CD14-positive monocyte (primary cell): ENCODE measurements around the gene FOXO6. TPM values are rescaled to one million over a fixed set of nuclear protein-coding genes. Genes with fewer than 3 reads are reported as not detected.
A peak's percentile ranks its signal among the peaks of the same experiment; 100 is the strongest.

Experiments used
- DNase-seq, 3 donors: peaks; one replicate each; pipeline ENCODE4 v3.0.0-alpha.2; 2011 to 2022
- H2AFZ ChIP-seq: 2 replicates; pipeline ENCODE4 v1.6.0; 2012; ENCODE audit warnings: mild to moderate bottlenecking, low read depth, low read length, inconsistent platforms; ENCODE audit not compliant: insufficient read depth, poor library complexity, severe bottlenecking
- H3K27ac ChIP-seq, 2 donors: 1 replicate in 1 of 2; 2 replicates in 1 of 2; pipeline ENCODE4 v1.5.1; 2012 to 2013; ENCODE audit warnings: low read length in 2 of 2, control low read depth in 1 of 2, inconsistent platforms in 1 of 2, low read depth in 1 of 2, mild to moderate bottlenecking in 1 of 2
- H3K27me3 ChIP-seq, 2 donors: one replicate each; pipeline versions ENCODE4 v1.6.0 to v1.6.1; 2011 to 2013; ENCODE audit warnings: low read length in 2 of 2; ENCODE audit not compliant: control insufficient read depth in 2 of 2, insufficient read depth in 2 of 2
- H3K36me3 ChIP-seq, 2 donors: replicated peaks in 1 of 2; 1 replicate in 1 of 2; 2 replicates in 1 of 2; pipeline versions ENCODE4 v1.5.1 to v1.6.1; 2012 to 2013; ENCODE audit warnings: low read length in 2 of 2, control low read depth in 1 of 2, inconsistent platforms in 1 of 2, mild to moderate bottlenecking in 1 of 2; ENCODE audit not compliant: insufficient read depth in 2 of 2, control insufficient read depth in 1 of 2
- H3K4me1 ChIP-seq, 2 donors: 1 replicate in 1 of 2; 2 replicates in 1 of 2; pipeline versions ENCODE4 v1.5.1 to v1.6.1; 2012 to 2013; ENCODE audit warnings: low read length in 2 of 2, control low read depth in 1 of 2, inconsistent platforms in 1 of 2, mild to moderate bottlenecking in 1 of 2, moderate library complexity in 1 of 2; ENCODE audit not compliant: insufficient read depth in 2 of 2, control insufficient read depth in 1 of 2
- H3K4me2 ChIP-seq: replicated peaks from 2 replicates; pipeline ENCODE3; 2012; ENCODE audit warnings: low read length, moderate library complexity, mild to moderate bottlenecking; ENCODE audit not compliant: poor library complexity, severe bottlenecking; ENCODE audit errors: extremely low read depth
- H3K4me3 ChIP-seq, 3 experiments: fragments of 200-600 bp in 1 of 3; sonication (generic) in 1 of 3; replicated peaks in 1 of 3; 1 replicate in 2 of 3; 2 replicates in 1 of 3; pipeline ENCODE4 v1.5.1; 2011 to 2013; ENCODE audit warnings: low read length in 3 of 3, mild to moderate bottlenecking in 3 of 3, control low read depth in 2 of 3, low read depth in 2 of 3, inconsistent platforms in 1 of 3, moderate library complexity in 1 of 3
- H3K79me2 ChIP-seq: 2 replicates; pipeline ENCODE4 v1.6.0; 2012; ENCODE audit warnings: mild to moderate bottlenecking, control low read depth, inconsistent platforms, low read length, moderate library complexity; ENCODE audit not compliant: insufficient read depth
- H3K9ac ChIP-seq: 2 replicates; pipeline ENCODE4 v1.6.0; 2017; ENCODE audit warnings: low read length, mild to moderate bottlenecking; ENCODE audit not compliant: insufficient read depth, poor library complexity, severe bottlenecking
- H3K9me3 ChIP-seq, 2 donors: replicated peaks in 1 of 2; 1 replicate in 1 of 2; 2 replicates in 1 of 2; pipeline versions ENCODE4 v1.5.1 to v1.6.1; 2012 to 2013; ENCODE audit warnings: low read length in 2 of 2, control low read depth in 1 of 2; ENCODE audit not compliant: control insufficient read depth in 1 of 2, insufficient read depth in 1 of 2
- H4K20me1 ChIP-seq: 2 replicates; pipeline ENCODE4 v1.6.0; 2012; ENCODE audit warnings: mild to moderate bottlenecking, low read length, control low read depth, moderate library complexity; ENCODE audit not compliant: insufficient read depth
- H3K27ac Mint-ChIP-seq, 7 donors: one replicate each; pipeline ENCODE4 v1.8.0; 2020; ENCODE audit warnings: mild to moderate bottlenecking in 7 of 7, mixed read lengths in 7 of 7, moderate library complexity in 6 of 7, inconsistent platforms in 2 of 7
- H3K27me3 Mint-ChIP-seq, 3 donors: one replicate each; pipeline ENCODE4 v1.8.0; 2021 to 2022; ENCODE audit warnings: low read depth in 3 of 3, mild to moderate bottlenecking in 3 of 3, mixed read lengths in 3 of 3, moderate library complexity in 3 of 3, inconsistent platforms in 1 of 3
- H3K36me3 Mint-ChIP-seq, 2 donors: one replicate each; pipeline ENCODE4 v1.8.0; 2020; ENCODE audit warnings: mixed read lengths in 2 of 2, inconsistent platforms in 1 of 2, mild to moderate bottlenecking in 1 of 2
- H3K4me1 Mint-ChIP-seq: one replicate; pipeline ENCODE4 v1.8.0; 2020; ENCODE audit warnings: mild to moderate bottlenecking, mixed read lengths
- H3K4me3 Mint-ChIP-seq, 2 donors: one replicate each; pipeline ENCODE4 v1.8.0; 2020; ENCODE audit warnings: mild to moderate bottlenecking in 2 of 2, mixed read lengths in 2 of 2, moderate library complexity in 1 of 2
- H3K9me3 Mint-ChIP-seq, 7 donors: one replicate each; pipeline ENCODE4 v1.8.0; 2020 to 2022; ENCODE audit warnings: mixed read lengths in 7 of 7, mild to moderate bottlenecking in 6 of 7, moderate library complexity in 6 of 7, inconsistent platforms in 2 of 7
- WGBS: methylation state at CpG from one replicate; pipeline ENCODE4 v1.1.5; 2013; ENCODE audit warnings: missing lambda C conversion rate; ENCODE audit not compliant: insufficient coverage; 5-methylcytosine and 5-hydroxymethylcytosine counted together
- intact Hi-C, 2 donors: fragments of 100-400 bp; cut with micrococcal nuclease; formaldehyde crosslinking; loops; one replicate each; pipeline versions ENCODE4 v1.15.0 to v1.15.1; 2023
- polyA plus RNA-seq, 3 donors: library from polyadenylated mRNA; depleted of rRNA in 1 of 3; unstranded in 2 of 3; stranded (reverse) in 1 of 3; fragments of 300-500 nt in 2 of 3; fragments of >200 nt in 1 of 3; fragmentation: Illumina TruSeq in 2 of 3; gene quantifications; 1 replicate in 2 of 3; 2 replicates in 1 of 3; pipeline ENCODE4 v1.2.3, GENCODE V29; 2012 to 2021
- TF ChIP-seq, protein P1 (sequence below): fragments of 200-600 bp; IDR thresholded peaks from one replicate; pipeline ENCODE4 v1.8.0; 2022; ENCODE audit warnings: antibody characterized with exemption, mild to moderate bottlenecking

FOXO6 gene
- polyA plus RNA-seq, 3 donors: 0.05 TPM; not detected in 2

DNA sequence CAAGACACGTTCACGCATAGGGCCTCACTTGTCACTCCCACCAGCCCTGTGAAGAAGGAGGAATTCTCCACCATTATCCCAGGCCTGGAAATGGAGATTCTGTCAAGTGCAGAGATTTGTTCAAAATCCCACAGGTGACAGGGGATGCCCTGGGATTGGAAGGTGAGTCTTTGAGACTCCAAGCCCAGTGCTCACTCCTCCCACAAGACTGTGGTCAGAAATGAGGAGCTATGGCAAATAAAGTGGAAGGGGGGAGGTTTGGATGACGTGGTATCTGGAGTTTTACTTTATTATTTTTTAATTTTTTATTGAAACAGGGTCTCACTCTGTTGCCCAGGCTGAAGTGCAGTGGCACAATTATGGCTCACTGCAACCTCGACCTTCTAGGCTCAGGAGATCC, 12.8 kb upstream of the FOXO6 start:
- Histone ChIP-seq H3K27me3 (no peaks in the 10 kb centered on the region), H3K9me3 (no peaks in the 10 kb centered on the region), H3K9ac (no peak overlapping the region), H3K79me2 (no peaks in the 10 kb centered on the region), H3K27ac (no peak overlapping the region), H3K4me3 (no peak overlapping the region), H3K36me3 (no peaks in the 10 kb centered on the region), H4K20me1 (no peaks in the 10 kb centered on the region), H2AFZ (no peak overlapping the region), H3K4me2 (no peak overlapping the region), H3K4me1 (no peaks in the 10 kb centered on the region)
- peak overlapping the region in 1 of 7 donors; percentile 36 for H3K27ac Mint-ChIP-seq
- H3K36me3 Mint-ChIP-seq: no peaks in the 10 kb centered on the region
- no peak for DNase-seq
- H3K9me3 Mint-ChIP-seq: no peaks in the 10 kb centered on the region
- intact Hi-C loops: no loop called here
- H3K4me1 Mint-ChIP-seq: peaks cover 6% of the 10 kb centered on the region
- H3K4me3 Mint-ChIP-seq: no peak overlapping the region
- 83% methylated on average over 1 of the region's 4 CpGs for WGBS
- TF ChIP-seq, protein P1, sequence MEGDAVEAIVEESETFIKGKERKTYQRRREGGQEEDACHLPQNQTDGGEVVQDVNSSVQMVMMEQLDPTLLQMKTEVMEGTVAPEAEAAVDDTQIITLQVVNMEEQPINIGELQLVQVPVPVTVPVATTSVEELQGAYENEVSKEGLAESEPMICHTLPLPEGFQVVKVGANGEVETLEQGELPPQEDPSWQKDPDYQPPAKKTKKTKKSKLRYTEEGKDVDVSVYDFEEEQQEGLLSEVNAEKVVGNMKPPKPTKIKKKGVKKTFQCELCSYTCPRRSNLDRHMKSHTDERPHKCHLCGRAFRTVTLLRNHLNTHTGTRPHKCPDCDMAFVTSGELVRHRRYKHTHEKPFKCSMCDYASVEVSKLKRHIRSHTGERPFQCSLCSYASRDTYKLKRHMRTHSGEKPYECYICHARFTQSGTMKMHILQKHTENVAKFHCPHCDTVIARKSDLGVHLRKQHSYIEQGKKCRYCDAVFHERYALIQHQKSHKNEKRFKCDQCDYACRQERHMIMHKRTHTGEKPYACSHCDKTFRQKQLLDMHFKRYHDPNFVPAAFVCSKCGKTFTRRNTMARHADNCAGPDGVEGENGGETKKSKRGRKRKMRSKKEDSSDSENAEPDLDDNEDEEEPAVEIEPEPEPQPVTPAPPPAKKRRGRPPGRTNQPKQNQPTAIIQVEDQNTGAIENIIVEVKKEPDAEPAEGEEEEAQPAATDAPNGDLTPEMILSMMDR: no peak
- H3K27me3 Mint-ChIP-seq: peaks cover 10 to 16% (median 12%) of the 10 kb centered on the region in 3 donors

DNA sequence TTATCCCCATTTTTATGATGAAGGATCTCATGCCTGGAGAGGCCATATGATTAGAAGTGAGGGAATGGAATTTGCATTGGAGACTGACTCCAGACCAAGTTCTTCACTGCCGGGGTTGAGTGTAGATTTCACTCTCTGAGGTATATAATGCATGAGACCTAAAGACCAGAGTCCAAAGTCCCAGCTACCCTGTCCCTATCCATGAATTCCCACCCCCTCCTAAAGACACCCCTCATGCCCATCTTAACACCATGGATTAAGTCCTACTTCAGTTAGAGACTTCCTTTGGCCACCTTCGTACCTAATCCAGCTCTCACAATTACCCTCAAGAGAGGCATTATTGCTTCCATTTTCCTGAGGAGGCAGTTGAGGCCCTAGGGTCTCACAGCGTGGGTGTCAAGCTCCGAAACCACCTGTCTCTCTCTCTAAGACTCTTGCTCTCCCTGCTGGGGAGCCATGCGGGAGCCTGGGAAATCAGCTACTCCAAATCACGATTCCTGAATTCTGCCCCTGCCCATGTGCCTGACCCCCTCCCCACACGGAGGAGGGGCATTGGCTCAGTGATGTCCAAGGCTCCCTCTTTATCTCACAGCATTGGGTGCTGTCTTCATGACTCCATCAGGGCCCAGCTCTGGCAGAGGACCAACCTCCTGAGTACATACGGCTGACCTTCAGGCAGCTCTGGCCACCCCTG, 11.7 kb upstream of the FOXO6 start:
- no peaks in the 10 kb centered on the region for H3K9me3 ChIP-seq
- no peaks in the 10 kb centered on the region for H4K20me1 ChIP-seq
- Mint-ChIP-seq H3K36me3 (no peaks in the 10 kb centered on the region), H3K4me1 (peaks cover under 1% of the 10 kb centered on the region), H3K27ac (peak overlapping the region in 1 of 7 donors; percentile 59), H3K27me3 (peaks cover 7 to 19% (median 9%) of the 10 kb centered on the region in 3 donors), H3K4me3 (no peak overlapping the region), H3K9me3 (no peaks in the 10 kb centered on the region)
- no peak overlapping the region for H3K27ac ChIP-seq
- H3K4me2 ChIP-seq: no peak overlapping the region
- no peaks in the 10 kb centered on the region for H3K36me3 ChIP-seq
- H3K4me1 ChIP-seq: no peaks in the 10 kb centered on the region
- TF ChIP-seq, protein P1: no peak
- no peaks in the 10 kb centered on the region for H3K27me3 ChIP-seq
- H2AFZ ChIP-seq: no peak overlapping the region
- 96% methylated on average over 5 of the region's 8 CpGs for WGBS
- no peak overlapping the region for H3K9ac ChIP-seq
- no peak overlapping the region for H3K4me3 ChIP-seq
- H3K79me2 ChIP-seq: no peaks in the 10 kb centered on the region
- DNase-seq: no peak
- intact Hi-C loops: loop anchor here in 1 of 2 donors (10.0 kb wide), 1 partner anchor 75 kb away; no protein-coding TSS in a partner anchor
